ENCODE data around the gene OR2G3.

DNA sequence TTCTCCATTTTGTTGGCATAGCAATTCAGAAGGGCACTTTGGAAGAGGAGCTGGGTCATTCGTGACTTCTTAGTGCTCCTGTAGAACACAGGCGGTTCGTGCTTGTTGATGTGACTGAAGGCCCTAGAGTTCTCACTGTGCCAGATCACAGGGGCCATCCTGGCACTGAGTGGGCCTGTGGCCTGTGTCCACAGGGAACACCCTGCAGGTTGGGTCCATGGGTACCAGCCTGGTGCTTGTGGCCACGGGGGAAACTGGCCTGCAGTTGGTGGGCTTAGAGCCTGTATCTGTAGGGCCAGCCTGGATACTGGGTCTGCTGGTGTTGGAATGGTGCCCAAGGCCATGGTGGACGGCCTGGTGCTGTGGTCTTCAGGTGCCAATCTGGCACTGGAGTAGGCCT is 9.2 kb downstream of the OR2G3 start:
- TF ChIP-seq CTCF (IDR thresholded peaks at IDR 0.05) (no peak), EZH2 (IDR thresholded peaks at IDR 0.05; ENCODE audit: borderline replicate concordance, insufficient read depth, low read depth, low read length, poor library complexity, severe bottlenecking) (no peak)

Measured in B cell (primary cell).